Measurements from ENCODE around the gene ACBD7.

DNA sequence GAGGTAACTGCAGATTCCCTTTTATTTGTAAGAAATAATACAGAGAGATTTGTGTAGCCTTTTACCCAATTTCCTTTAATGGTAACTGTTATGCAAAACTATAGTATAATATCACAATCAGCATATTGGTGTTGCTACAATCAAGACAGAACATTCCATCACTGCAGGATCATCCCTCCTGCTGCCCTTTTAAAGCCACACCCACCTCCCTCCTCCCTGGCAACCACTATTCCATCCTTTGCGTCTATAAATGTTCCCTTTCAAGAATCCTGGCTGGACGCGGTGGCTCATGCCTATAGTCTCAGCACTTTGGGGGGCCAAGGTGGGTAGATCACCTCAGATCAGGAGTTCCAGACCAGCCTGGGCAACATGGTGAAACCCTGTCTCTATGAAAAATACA is 13.2 kb downstream of the ACBD7 start:
- TF ChIP-seq POLR2AphosphoS5 (IDR thresholded peaks at IDR 0.05) (no peak), POLR2A (IDR thresholded peaks at IDR 0.05) (no peak)
- TF ChIP-seq, protein P1, sequence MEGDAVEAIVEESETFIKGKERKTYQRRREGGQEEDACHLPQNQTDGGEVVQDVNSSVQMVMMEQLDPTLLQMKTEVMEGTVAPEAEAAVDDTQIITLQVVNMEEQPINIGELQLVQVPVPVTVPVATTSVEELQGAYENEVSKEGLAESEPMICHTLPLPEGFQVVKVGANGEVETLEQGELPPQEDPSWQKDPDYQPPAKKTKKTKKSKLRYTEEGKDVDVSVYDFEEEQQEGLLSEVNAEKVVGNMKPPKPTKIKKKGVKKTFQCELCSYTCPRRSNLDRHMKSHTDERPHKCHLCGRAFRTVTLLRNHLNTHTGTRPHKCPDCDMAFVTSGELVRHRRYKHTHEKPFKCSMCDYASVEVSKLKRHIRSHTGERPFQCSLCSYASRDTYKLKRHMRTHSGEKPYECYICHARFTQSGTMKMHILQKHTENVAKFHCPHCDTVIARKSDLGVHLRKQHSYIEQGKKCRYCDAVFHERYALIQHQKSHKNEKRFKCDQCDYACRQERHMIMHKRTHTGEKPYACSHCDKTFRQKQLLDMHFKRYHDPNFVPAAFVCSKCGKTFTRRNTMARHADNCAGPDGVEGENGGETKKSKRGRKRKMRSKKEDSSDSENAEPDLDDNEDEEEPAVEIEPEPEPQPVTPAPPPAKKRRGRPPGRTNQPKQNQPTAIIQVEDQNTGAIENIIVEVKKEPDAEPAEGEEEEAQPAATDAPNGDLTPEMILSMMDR (IDR thresholded peaks at IDR 0.05): no peak
